Measurements from ENCODE around the gene PRPF19. TPM values are rescaled to one million over a fixed set of nuclear protein-coding genes. Genes with fewer than 3 reads are reported as not detected.

PRPF19 gene
- total and polyA plus RNA-seq, 10 of the 15 experiments (the other 5 are each of a cell fraction or from before 2014, with no cell fraction given) = 8.7 to 170 (median 61.3) TPM

- no peak for TF ChIP-seq NKRF (conservative IDR thresholded peaks at IDR 0.05)
- TF ChIP-seq SPI1 (IDR thresholded peaks at IDR 0.05; ENCODE audit: borderline replicate concordance, insufficient read depth, low read depth, low read length) = no peak
- no peak for TF ChIP-seq CBX3 (IDR thresholded peaks at IDR 0.05; ENCODE audit: borderline replicate concordance, low read depth)
- TF ChIP-seq IRF3 (IDR thresholded peaks at IDR 0.05) = no peak
- no peak for TF ChIP-seq NR2C1 (IDR thresholded peaks at IDR 0.05)
- 0 out of 2 replicates have a peak, but pooled peaks have one; percentile 24 for TF ChIP-seq ATF2 (IDR thresholded peaks at IDR 0.05; ENCODE audit: low read length)
- TF ChIP-seq CTCF (IDR thresholded peaks at IDR 0.05 in 2 of 3, conservative IDR thresholded peaks at IDR 0.05 in 1 of 3; ENCODE audit: control insufficient read depth in 2 of 3, extremely low read depth in 1 of 3, insufficient read depth in 1 of 3, low read depth in 3 of 3, low read length in 3 of 3) = no peak
- TF ChIP-seq CUX1 (IDR thresholded peaks at IDR 0.05; ENCODE audit: insufficient replicate concordance, low read depth, low read length) = no peak
- no peak for TF ChIP-seq FOXM1 (IDR thresholded peaks at IDR 0.05; ENCODE audit: low read depth, low read length)
- TF ChIP-seq ESRRA (IDR thresholded peaks at IDR 0.05; ENCODE audit: low read length) = no peak
- TF ChIP-seq CEBPB (IDR thresholded peaks at IDR 0.05; ENCODE audit: borderline replicate concordance in 1 of 2, low read depth in 2 of 2, low read length in 2 of 2) = no peak
- no peak for TF ChIP-seq MLLT1 (IDR thresholded peaks at IDR 0.05)
- no peak for TF ChIP-seq HDAC6 (IDR thresholded peaks at IDR 0.05; ENCODE audit: unreplicated experiment)
- TF ChIP-seq POLR2AphosphoS2 (IDR thresholded peaks at IDR 0.05; ENCODE audit: low read depth, low read length) = 0 out of 2 replicates have a peak, but pooled peaks have one; percentile 11
Observed at GRCh38 chr11:60936467-60937143, 30.2 kb upstream of the PRPF19 start (continued).

Data from GM12878 (cell line).